SJSA1 (cell line): ENCODE results near the gene SORD. TPM values are rescaled to one million over a fixed set of nuclear protein-coding genes. Genes with fewer than 3 reads are reported as not detected.

ENCODE experiments used
- DNase-seq, 2 experiments: peaks; one replicate each; pipeline ENCODE4 v3.0.0-alpha.2; 2015 to 2020; ENCODE audit warnings: low spot score in 2 of 2, low read depth in 1 of 2
- H3K27ac ChIP-seq: fragments of 250-450 bp; sonication (Bioruptor Pico); 2 replicates; pipeline ENCODE4 v1.5.1; 2020; ENCODE audit warnings: mild to moderate bottlenecking, moderate library complexity
- H3K27me3 ChIP-seq: fragments of 250-450 bp; sonication (Bioruptor Pico); replicated peaks from 2 replicates; pipeline ENCODE4 v1.5.1; 2020; ENCODE audit warnings: mild to moderate bottlenecking, moderate library complexity
- H3K36me3 ChIP-seq: fragments of 250-450 bp; sonication (Bioruptor Pico); 2 replicates; pipeline ENCODE4 v1.5.1; 2020; ENCODE audit warnings: mild to moderate bottlenecking
- H3K4me1 ChIP-seq: fragments of 250-450 bp; sonication (Bioruptor Pico); replicated peaks from 2 replicates; pipeline ENCODE4 v1.6.1; 2021; ENCODE audit warnings: mild to moderate bottlenecking
- H3K4me3 ChIP-seq: fragments of 250-450 bp; sonication (Bioruptor Pico); 2 replicates; pipeline ENCODE4 v1.5.1; 2020; ENCODE audit warnings: mild to moderate bottlenecking
- H3K9me3 ChIP-seq: fragments of 250-450 bp; sonication (Bioruptor Pico); replicated peaks from 2 replicates; pipeline ENCODE4 v1.5.1; 2020; ENCODE audit warnings: mild to moderate bottlenecking
- total RNA-seq: library from RNA; depleted of rRNA; stranded (reverse); fragments of >200 nt; shearing (Covaris generic); gene quantifications from 2 replicates; pipeline ENCODE4 v1.2.3, GENCODE V29; 2014

The SORD gene
- total RNA-seq, 1 experiment from 2014 or later: 25.9 TPM

- no peak overlapping the region for H3K27ac ChIP-seq
- DNase-seq: no peak
- no peak overlapping the region for H3K4me3 ChIP-seq
- H3K27me3 ChIP-seq: peaks cover 51% of the 10 kb centered on the region
- H3K9me3 ChIP-seq: no peaks in the 10 kb centered on the region
- no peaks in the 10 kb centered on the region for H3K36me3 ChIP-seq
- H3K4me1 ChIP-seq: peaks cover 2% of the 10 kb centered on the region; the same call in 1 of the 2 replicates
Measured at GRCh38 chr15:45116482-45117307, 93.7 kb downstream of the SORD start.

GRCh38 chr15:45117308-45118130, 94.5 kb downstream of the SORD start:
- Histone ChIP-seq H3K27ac (no peak overlapping the region), H3K4me3 (no peak overlapping the region), H3K4me1 (peaks cover 5% of the 10 kb centered on the region; the same call in 1 of the 2 replicates), H3K9me3 (no peaks in the 10 kb centered on the region), H3K36me3 (no peaks in the 10 kb centered on the region), H3K27me3 (peaks cover 42% of the 10 kb centered on the region)
- no peak for DNase-seq

- Histone ChIP-seq H3K4me1 (peaks cover 5% of the 10 kb centered on the region; the same call in 1 of the 2 replicates), H3K27me3 (peaks cover 36% of the 10 kb centered on the region), H3K27ac (no peak overlapping the region), H3K36me3 (no peaks in the 10 kb centered on the region), H3K9me3 (no peaks in the 10 kb centered on the region), H3K4me3 (no peak overlapping the region)
- DNase-seq: peak; percentile 63 to 82
Measured at GRCh38 chr15:45118131-45118588, 95.2 kb downstream of the SORD start.

GRCh38 chr15:45118996-45119395, 96.0 kb downstream of the SORD start:
- Histone ChIP-seq H3K36me3 (no peaks in the 10 kb centered on the region), H3K4me3 (no peak overlapping the region), H3K4me1 (peaks cover 5% of the 10 kb centered on the region; the same call in 1 of the 2 replicates), H3K9me3 (no peaks in the 10 kb centered on the region), H3K27ac (no peak overlapping the region), H3K27me3 (peaks cover 28% of the 10 kb centered on the region)
- DNase-seq: no peak

GRCh38 chr15:45120081-45120972, 97.3 kb downstream of the SORD start:
- Histone ChIP-seq H3K36me3 (no peaks in the 10 kb centered on the region), H3K4me1 (peaks cover 5% of the 10 kb centered on the region; the same call in 1 of the 2 replicates), H3K9me3 (no peaks in the 10 kb centered on the region), H3K27ac (no peak overlapping the region), H3K4me3 (no peak overlapping the region), H3K27me3 (peaks cover 16% of the 10 kb centered on the region)
- no peak for DNase-seq

GRCh38 chr15:45121020-45121419, 98.0 kb downstream of the SORD start:
- Histone ChIP-seq H3K27ac (no peak overlapping the region), H3K4me3 (no peak overlapping the region), H3K4me1 (peaks cover 5% of the 10 kb centered on the region; the same call in 1 of the 2 replicates), H3K36me3 (no peaks in the 10 kb centered on the region), H3K9me3 (no peaks in the 10 kb centered on the region), H3K27me3 (peaks cover 16% of the 10 kb centered on the region)
- no peak for DNase-seq

GRCh38 chr15:45121706-45122417, 98.9 kb downstream of the SORD start:
- Histone ChIP-seq H3K27me3 (peaks cover 19% of the 10 kb centered on the region), H3K9me3 (no peaks in the 10 kb centered on the region), H3K4me1 (peaks cover 5% of the 10 kb centered on the region; the same call in 1 of the 2 replicates), H3K36me3 (no peaks in the 10 kb centered on the region), H3K27ac (no peak overlapping the region), H3K4me3 (no peak overlapping the region)
- peak in 1 of 2 experiments; percentile 13 for DNase-seq

- H3K9me3 ChIP-seq: no peaks in the 10 kb centered on the region
- peaks cover 5% of the 10 kb centered on the region; the same call in 1 of the 2 replicates for H3K4me1 ChIP-seq
- H3K36me3 ChIP-seq: no peaks in the 10 kb centered on the region
Measured at GRCh38 chr15:45122719-45123118, 99.7 kb downstream of the SORD start.

GRCh38 chr15:45123397-45123796, 100.4 kb downstream of the SORD start:
- Histone ChIP-seq H3K4me1 (peaks cover 5% of the 10 kb centered on the region; the same call in 1 of the 2 replicates), H3K27ac (no peak overlapping the region), H3K27me3 (peaks cover 27% of the 10 kb centered on the region), H3K4me3 (no peak overlapping the region), H3K36me3 (no peaks in the 10 kb centered on the region), H3K9me3 (no peaks in the 10 kb centered on the region)
- no peak for DNase-seq

More at GRCh38 chr15:45122719-45123118, 99.7 kb downstream of the SORD start:
- Histone ChIP-seq H3K27me3 (peaks cover 21% of the 10 kb centered on the region), H3K27ac (no peak overlapping the region), H3K4me3 (no peak overlapping the region)
- DNase-seq: no peak

- Histone ChIP-seq H3K27ac (no peak overlapping the region), H3K9me3 (no peaks in the 10 kb centered on the region), H3K4me1 (peaks cover 4% of the 10 kb centered on the region; the same call in 1 of the 2 replicates), H3K4me3 (no peak overlapping the region), H3K36me3 (no peaks in the 10 kb centered on the region), H3K27me3 (peaks cover 55% of the 10 kb centered on the region)
- no peak for DNase-seq
Measured at GRCh38 chr15:45126535-45127158, 103.7 kb downstream of the SORD start.
